Erythroblast (primary cell): ENCODE data around the gene CTF1.
"Not testable (repeated sequence)": the region's sequence is repeated elsewhere in the genome, so short reads cannot be mapped to it uniquely, and the experiment has no call there.

ENCODE experiments used
- DNase-seq, 2 experiments: peaks; one replicate each; lab custom pipeline; 2025; lab: John Stamatoyannopoulos, UW
- GATA1 ChIP-seq: IDR thresholded peaks from 2 replicates; pipeline ENCODE4 v1.6.1; 2011; ENCODE audit warnings: low read depth, mild to moderate bottlenecking, control low read depth, low read length, moderate library complexity
- POLR2A ChIP-seq: IDR thresholded peaks from 2 replicates; pipeline ENCODE4 v1.6.1; 2011; ENCODE audit warnings: mild to moderate bottlenecking, low read length

Gene CTF1

DNA sequence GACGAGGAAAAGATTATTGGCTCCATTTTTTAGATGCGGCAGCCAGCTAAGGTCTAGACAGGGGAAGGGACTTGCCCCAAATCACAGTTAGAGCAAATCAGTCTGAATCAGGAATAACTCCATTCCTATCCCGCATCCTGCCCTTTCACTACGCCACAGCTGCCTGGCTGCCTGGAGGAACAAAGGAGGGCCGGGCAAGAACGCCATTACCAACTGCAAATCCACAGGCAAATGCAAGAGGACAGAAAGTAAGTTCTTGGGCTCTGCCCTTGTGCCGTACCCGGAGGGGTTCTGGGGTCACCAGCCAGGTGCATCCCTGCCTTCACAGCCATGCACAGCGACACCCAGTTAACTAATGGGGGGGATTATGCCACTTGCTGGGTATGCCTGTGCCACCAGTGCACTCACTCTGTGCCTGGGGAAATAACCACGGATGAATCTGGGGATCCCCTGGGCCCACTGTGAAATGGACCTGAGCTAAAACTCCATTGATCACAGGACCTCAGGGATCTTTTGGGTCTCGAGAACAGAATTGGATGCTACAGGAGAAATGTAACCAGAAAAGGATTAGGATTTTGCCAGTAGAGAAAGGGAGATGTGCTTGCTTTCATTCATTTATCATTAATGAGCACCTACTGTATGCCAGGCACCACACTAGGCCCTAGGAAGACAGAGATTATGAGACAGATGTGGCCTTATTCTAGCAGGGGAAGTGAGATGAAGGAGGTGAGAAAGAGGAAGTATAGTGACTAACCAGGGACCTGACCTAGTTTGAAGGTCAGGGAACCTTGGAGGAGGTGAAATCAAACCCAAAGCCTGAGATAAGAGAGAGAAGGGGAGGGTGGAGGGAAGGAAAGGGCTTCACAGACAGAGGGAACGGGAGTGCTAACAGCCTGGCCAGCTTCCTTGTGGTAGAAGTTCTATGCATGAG, 20.3 kb upstream of the CTF1 start:
- TF ChIP-seq GATA1 (no peak), POLR2A (no peak)
- DNase-seq = no peak

DNA sequence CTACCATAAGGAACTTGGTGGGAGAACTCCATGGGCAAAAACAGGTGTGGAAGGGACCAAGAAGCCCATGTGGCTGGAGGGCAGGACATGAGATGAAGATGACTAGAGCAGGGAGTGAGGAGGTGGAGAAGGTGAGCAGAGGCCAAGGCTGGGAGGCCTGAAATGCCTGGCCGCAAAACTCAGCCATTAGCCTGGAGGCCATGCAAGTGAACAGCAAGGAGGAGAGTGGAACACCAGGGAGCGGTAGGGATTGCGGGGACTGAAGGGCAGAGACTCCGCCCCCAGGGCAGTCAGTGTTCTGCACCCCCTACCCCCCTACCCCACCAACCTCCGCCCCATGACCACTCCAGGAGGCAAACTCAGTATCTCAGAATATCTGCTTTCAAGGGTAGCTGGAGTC, 19.5 kb upstream of the CTF1 start:
- DNase-seq = no peak
- no peak for TF ChIP-seq POLR2A
- TF ChIP-seq GATA1 = no peak

DNA sequence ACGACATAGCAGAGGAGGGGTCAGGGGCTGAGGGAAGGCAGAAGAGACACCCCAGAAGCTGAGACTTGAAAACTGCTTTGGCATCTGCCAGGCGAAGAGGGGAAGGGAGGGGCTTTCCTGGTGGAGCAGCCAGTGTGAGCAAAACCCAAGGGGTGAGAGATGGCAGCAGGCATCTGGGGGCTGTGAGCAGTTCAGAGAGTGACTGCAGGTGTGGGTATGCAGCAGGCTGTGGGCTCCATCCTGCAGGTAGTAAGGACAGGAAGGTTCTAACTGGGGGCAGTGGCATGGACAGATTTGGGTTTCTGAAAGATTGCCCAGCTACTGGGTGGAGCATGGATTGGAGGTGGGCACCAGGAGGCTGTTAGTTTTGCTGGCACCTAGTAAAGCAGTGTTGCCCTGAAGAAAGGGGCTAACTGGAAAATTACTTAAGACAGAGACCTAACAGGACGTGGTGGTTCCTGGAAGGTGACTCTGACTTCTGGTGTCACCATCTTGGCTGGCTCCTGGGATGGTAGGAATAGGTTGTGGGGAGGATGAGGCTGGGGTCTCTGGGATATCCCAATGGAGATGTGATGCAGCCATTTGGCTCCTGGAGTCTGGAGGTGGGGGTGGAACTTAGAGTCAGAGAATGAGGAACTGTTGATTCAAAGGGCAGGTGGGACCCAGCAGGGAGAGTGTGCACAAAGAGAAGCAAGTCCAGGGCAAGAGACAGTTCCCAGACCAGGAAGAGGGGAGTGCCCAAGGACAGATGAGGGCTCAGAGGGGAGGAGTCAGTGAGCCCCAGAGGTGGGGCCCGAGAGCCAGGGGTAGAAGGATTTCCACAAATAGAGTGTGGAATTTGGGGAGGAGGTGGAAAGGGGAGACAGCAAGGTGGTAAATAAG, 13.7 kb upstream of the CTF1 start:
- TF ChIP-seq GATA1 (no peak), POLR2A (no peak)
- DNase-seq = no peak

DNA sequence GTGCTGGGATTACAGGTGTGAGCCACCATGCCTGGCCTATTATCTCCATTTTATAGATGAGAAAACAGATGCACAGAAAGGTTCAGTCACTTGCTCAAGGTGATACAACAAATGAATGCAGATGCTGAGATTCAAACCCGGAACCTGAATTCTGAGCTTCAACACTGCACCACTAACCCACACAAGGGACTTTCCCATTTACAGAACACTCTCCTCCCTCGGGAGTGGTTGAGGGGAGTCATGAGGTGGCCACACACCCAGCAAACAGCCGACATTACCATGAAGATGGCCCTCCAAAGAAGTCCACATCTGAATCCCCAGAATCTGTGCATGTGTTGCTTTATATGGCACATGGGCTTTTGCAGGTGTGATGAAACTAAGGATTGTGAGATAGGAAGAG, 11.7 kb upstream of the CTF1 start:
- DNase-seq = no peak
- TF ChIP-seq POLR2A = no peak
- TF ChIP-seq GATA1 = no peak

DNA sequence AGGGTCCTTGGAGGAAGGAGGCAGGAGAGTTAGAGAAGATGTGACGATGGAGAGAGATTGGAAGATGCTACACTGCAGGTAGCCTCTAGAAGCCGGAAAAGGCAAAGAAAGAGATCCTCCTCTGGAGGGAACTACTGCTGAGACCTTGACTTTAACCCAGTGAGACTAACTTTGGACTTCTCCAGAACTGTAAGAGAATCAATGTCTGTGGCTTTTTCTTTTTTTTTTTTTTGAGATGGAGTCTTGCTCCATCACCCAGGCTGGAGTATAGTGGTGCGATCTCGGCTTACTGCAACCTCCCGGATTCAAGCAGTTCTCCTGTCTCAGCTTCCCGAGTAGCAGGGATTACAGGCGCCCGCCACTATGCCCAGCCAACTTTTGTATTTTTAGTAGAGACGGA, 11.2 kb upstream of the CTF1 start:
- TF ChIP-seq POLR2A = no peak
- no peak for TF ChIP-seq GATA1

DNA sequence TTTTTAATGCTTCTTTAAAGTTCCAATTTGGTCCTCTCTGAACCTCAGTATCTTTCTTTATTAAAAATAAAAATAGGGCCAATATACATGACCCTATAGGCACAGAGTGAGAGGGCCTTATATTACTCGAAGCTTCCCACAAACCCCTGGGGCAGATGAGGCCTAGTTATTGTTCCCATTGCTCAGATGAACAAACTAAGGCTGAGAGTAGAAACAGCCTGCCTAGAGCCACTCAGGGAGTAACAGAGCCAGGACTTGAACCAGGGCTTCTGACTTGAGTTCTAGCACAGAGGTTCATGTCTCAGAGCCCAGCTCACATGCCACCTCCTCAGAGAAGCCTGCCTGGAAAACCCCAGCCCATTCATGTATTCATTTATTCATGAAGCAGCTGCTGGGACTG, 10.3 kb upstream of the CTF1 start:
- no peak for DNase-seq
- TF ChIP-seq POLR2A (no peak), GATA1 (no peak)

More for the DNA sequence above, 11.2 kb upstream of the CTF1 start:
- DNase-seq = no peak

DNA sequence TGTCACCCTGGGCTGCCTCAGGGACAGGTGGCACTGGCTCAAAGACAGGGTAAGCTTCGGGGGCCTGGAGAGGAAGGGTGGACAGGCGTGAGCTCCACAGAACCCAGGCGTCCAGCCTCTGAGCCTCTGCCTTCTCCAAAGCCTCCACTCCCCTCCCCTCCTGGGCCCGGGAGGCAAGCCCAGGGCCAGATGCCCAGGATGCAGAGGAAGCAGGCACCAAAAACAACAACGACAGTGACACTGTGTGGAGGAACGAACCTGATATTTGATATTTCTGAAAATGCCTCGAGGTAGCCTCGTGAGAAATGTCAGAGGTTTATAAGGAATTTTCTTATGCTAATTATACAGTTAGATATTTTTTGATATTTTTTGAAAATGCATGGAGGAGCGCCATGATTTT, 8.5 kb upstream of the CTF1 start:
- no peak for DNase-seq
- TF ChIP-seq GATA1 (no peak), POLR2A (no peak)

DNA sequence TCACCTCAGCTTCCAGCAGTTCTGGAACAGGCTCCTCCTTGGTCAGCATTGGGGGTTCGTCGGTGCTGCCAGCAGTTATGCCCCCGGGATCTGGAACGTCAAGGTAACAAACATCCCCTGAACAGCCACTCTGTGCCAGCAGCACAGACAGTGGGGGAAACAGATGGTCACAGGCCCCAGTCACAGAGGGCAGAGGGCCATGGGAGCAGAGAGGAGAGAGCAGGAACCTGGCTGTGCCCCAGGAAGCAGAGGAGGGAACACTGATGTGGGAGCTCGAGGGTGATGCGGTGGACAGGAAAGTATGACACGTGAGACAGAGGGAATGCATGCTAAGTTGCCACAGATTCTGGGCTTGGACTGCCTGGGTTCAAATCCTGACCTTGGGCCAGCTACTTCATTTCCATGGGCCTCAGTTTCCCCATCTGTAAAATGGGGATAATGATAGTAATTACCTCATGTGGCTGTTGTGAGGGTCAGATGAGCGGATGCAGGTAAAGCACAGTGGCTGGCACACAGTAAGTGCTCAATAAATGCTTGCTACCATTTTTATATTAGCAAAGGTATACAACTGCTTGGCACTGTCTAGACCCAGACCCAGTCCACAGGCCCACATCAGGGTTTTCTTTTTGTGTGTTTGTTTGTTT, 7.4 kb upstream of the CTF1 start:
- TF ChIP-seq POLR2A = no peak
- no peak for DNase-seq

DNA sequence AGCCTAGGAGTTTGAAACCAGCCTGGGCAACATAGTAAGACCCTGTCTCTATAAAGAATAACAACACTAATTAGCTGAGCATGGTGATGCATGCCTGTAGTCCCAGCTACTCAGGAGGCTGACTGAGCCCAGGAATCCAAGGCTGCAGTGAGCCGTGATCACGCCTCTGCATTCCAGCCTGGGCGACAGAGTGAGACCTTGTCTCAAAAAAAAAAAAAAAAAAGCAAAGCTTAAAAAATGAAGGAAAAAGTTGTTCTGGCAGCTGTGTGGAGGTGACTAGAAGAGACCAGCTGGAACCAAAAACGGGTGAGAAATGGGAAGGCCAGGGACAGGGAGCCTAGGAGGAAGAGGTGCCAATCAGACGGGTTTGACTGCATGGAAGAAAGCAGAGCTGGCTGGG, 6.7 kb upstream of the CTF1 start:
- TF ChIP-seq GATA1 (no peak), POLR2A (no peak)
- no peak for DNase-seq

DNA sequence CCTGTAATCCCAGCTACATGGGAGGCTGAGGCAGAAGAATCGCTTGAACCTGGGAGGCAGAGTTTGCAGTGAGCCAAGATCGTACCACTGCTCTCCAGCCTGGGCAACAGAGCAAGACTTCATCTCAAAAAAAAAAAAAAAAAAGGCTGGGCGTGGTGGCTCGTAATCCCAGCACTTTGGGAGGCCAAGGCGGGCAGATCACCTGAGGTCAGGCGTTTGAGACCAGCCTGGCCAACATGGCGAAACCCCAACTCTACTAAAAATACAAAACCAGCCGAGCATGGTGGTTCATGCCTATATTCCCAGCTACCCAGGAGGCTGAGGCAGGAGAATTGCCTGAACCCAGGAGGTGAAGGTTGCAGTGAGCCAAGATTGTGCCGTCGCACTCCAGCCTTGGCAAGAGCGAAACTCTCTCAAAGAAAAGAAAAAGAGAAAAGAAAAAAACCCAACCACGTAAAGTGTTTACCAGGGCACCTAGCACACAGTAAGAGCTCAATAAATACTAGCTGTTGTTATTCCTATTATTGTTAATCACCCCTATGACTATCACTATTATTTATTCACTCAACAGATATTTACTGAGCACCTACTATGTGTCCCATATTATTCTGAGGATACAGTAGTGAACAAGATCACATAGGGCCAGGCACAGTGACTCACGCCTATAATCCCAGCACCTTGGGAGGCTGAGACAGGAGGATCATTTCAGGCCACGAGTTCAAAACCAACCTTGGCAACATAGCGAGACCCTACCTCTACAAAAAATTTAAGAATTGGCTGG, 5.2 kb upstream of the CTF1 start:
- DNase-seq = not testable (repeated sequence)

DNA sequence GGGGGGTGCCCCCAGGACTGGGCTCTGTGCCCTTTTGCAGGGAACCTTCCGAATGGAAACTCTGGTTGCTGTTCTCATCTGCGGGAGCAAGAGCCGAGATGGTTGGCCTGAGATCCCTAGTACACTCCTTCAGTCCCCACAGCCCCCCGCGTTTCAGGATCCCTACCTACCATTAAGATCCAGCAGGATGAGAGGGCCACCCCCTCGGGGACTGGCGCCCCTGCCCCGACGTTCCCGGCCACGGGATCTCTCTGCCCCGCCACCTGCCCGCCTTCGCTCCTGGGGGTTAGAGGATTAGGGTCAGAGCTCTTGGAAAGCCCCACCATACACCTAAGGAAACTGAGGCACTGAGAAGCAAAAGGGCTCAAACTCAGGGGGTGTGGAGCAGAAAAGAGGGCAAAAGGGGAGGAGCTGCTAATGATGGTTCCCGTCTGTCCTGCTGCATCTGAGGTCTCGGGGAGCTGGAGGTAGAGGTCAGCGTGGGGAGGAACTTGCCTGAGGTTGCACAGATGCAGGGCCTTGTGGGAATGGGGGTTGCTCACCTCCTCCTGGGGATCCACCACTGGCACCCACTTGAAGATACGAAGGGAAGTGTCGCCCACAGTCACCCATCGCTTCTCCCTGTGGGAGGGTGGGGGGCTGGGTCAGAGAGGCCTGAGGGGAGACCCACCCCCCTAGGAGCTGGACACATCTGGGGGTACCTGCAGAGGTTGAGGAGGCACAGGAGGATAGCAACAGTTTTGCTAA, 3.6 kb upstream of the CTF1 start:
- DNase-seq = no peak
- no peak for TF ChIP-seq POLR2A
- no peak for TF ChIP-seq GATA1

DNA sequence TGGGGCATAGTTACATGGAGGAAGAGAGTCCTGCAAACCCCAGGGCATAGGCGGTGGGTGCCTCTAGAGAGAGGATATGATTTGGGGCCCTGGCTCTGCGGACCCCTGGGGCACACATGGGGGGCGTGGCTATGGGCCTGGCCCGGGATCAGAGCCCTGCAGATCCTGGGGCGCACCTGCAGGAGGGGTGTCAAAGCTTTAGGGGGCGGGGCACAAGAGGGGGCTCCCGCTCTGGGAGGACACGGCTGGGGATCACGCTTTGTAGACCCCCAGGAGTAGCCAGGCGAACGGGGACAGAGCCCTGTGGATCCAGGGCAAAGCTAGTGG, 3.0 kb upstream of the CTF1 start:
- DNase-seq = no peak
- TF ChIP-seq GATA1 = no peak
- no peak for TF ChIP-seq POLR2A
